B cell (primary cell): Measurements from ENCODE around the gene UPK3BL2.
"Not testable (repeated sequence)": the region's sequence is repeated elsewhere in the genome, so short reads cannot be mapped to it uniquely, and the experiment has no call there.

Experiments
- EZH2 ChIP-seq: IDR thresholded peaks from 2 replicates; pipeline ENCODE4 v1.6.1; 2012; ENCODE audit warnings: borderline replicate concordance, low read depth, mild to moderate bottlenecking, moderate library complexity, low read length; ENCODE audit not compliant: insufficient read depth, poor library complexity, severe bottlenecking
- TF ChIP-seq, protein P1 (sequence below): fragments of 200-600 bp; IDR thresholded peaks from one replicate; pipeline ENCODE4 v1.8.0; 2022; ENCODE audit warnings: antibody characterized with exemption, mild to moderate bottlenecking

DNA sequence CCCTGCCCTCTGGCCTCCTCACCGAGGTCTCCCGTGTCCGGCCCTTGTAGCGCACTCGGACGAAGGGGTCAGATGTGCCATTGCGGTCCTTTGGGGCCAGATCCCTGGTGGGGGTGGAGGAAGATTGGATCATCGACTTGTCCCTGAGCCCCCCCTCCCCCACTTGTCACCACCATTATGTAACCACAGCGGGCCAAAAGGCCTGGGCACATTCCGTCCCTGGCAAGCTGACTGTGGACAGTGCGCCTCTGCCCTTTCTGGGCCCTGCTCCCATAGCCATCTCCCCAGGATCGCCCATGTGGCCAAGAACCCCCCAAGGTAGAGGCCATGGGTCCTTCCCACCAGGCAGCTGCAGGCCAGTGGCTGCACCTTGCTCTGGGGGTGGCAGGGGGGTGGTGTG lies 40.4 kb downstream of the UPK3BL2 start:
- TF ChIP-seq, protein P1, sequence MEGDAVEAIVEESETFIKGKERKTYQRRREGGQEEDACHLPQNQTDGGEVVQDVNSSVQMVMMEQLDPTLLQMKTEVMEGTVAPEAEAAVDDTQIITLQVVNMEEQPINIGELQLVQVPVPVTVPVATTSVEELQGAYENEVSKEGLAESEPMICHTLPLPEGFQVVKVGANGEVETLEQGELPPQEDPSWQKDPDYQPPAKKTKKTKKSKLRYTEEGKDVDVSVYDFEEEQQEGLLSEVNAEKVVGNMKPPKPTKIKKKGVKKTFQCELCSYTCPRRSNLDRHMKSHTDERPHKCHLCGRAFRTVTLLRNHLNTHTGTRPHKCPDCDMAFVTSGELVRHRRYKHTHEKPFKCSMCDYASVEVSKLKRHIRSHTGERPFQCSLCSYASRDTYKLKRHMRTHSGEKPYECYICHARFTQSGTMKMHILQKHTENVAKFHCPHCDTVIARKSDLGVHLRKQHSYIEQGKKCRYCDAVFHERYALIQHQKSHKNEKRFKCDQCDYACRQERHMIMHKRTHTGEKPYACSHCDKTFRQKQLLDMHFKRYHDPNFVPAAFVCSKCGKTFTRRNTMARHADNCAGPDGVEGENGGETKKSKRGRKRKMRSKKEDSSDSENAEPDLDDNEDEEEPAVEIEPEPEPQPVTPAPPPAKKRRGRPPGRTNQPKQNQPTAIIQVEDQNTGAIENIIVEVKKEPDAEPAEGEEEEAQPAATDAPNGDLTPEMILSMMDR = not testable (repeated sequence)
- TF ChIP-seq EZH2 = not testable (repeated sequence)
